CD4-positive, alpha-beta T cell treated with Interleukin-15 for 1 hour (primary cell): ENCODE measurements around the gene GLIS1.
A peak's percentile ranks its signal among the peaks of the same experiment; 100 is the strongest.

ENCODE experiments used
- DNase-seq: peaks from one replicate; pipeline ENCODE4 v3.0.0-alpha.2; 2020

GLIS1 gene

GRCh38 chr1:53542551-53542950 is 196.4 kb downstream of the GLIS1 start:
- DNase-seq, result peak; percentile 11

GRCh38 chr1:53541761-53542550 is 197.0 kb downstream of the GLIS1 start:
- DNase-seq, result peak; percentile 6

GRCh38 chr1:53541263-53541625 is 197.7 kb downstream of the GLIS1 start:
- no peak for DNase-seq

- no peak for DNase-seq
Measured at GRCh38 chr1:53540604-53541262, 198.2 kb downstream of the GLIS1 start.

GRCh38 chr1:53539711-53540603 is 199.0 kb downstream of the GLIS1 start:
- no peak for DNase-seq

GRCh38 chr1:53539226-53539625 is 199.7 kb downstream of the GLIS1 start:
- DNase-seq, result no peak

DNA sequence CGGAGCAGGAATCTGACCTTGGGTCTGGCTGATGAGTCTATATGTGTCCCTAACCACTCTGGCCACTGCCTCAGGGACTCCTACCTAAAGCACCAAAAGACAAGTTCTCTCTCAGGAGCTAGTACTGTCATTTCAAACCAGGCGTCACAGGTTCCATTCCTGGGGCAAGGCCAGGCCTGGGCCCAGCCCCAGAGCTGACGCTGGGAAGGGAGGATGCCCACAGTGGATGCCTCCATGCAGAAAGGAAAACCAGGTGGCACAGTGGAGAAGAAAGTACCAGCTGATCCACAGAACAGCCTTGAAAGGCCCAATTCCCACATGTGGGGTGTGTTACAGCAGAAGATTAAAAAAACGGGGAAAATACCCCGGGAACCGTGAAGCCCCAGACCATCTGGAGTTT is 202.4 kb downstream of the GLIS1 start:
- DNase-seq, result no peak

GRCh38 chr1:53535846-53536245 is 203.1 kb downstream of the GLIS1 start:
- DNase-seq, result no peak

- no peak for DNase-seq
Measured at GRCh38 chr1:53535226-53535625, 203.7 kb downstream of the GLIS1 start.

- DNase-seq, result no peak
Measured at GRCh38 chr1:53532912-53533311, 206.1 kb downstream of the GLIS1 start.

GRCh38 chr1:53532377-53532776 is 206.6 kb downstream of the GLIS1 start:
- DNase-seq, result no peak

GRCh38 chr1:53530550-53530949 is 208.4 kb downstream of the GLIS1 start:
- no peak for DNase-seq

GRCh38 chr1:53529555-53529954 is 209.4 kb downstream of the GLIS1 start:
- no peak for DNase-seq

GRCh38 chr1:53527368-53527767 is 211.6 kb downstream of the GLIS1 start:
- no peak for DNase-seq

DNA sequence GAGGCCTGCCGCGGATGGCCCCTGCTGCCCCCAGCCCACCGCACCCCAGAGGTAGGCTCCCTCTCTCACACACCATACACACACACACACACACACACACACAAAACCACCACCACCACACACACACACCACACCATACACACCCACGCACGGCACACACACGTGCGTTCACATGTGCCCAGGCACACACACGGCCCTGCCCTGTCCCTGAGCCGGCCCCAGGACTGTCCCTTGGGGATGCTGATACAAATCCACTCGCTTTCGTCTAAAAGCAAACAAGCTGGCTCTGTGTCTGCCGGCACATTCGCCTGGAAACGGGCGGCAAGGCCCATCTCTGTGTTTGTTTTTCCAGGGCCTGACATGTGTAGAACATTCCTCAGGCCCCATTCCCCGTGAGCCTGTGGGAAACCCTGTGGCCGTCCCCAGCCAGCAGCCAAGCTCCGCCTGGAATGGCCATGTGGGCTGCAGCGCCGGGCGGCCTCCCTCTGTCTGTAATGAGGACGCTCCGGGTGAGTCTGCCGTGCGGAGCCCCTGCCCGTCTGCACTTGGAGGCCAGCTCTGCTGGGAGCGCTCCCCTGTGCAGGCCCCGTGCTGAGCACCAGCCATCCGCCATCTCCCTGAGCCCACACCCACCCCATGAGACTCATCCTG is 212.4 kb downstream of the GLIS1 start:
- DNase-seq, result no peak

DNA sequence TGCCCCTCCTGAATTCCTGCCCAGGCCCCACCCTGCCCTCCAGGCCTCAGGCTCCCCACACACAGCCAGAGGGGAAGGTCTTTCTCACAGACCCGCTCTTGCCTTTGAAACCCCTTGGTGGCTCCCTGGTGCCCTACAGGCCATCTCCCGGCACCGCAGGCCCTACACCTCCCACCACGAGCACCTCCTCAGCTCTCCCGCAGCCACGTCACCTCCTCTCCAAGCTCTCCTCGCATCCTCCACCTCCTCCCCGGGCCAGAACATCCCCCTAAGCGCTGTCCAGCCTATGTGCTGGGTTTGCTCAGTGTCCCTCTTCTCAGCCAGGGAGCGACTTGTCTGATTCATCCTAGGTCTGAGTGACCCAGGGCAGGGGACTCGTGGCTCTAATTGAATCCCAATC is 213.4 kb downstream of the GLIS1 start:
- DNase-seq, result no peak

- DNase-seq, result no peak
Measured at GRCh38 chr1:53524428-53525375, 214.3 kb downstream of the GLIS1 start.

DNA sequence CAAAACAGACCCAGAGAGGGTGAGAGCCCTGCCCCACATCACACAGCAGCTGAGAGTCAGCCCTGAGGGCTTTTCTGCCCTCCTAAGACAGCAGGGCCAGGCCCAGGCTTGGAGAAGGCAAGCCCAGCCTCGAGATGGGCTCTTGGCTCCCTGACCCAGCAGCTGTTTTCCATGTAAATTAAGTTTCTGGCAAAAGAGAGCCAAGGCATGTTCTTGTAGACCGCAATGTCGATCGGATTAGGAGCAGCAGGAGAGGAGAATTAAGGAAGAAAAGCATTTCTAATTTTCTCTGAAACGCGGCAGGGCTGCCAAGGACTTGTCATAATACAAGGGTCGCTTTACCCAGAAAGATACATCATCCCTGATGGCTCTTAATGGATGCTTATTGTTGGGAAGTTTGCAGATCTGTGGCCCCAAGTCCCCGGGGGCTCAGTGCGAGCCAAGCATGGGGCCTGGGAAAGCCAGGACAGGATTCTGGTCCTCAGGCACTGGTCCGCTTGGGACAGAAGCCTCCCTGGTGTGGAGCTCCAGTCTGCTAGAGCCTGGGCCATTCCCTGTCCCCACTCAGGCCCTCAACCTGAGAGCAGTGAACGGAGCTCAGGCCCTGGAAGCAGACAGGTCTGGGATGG is 216.9 kb downstream of the GLIS1 start:
- DNase-seq, result no peak

GRCh38 chr1:53520481-53520880 is 218.5 kb downstream of the GLIS1 start:
- DNase-seq, result no peak

- no peak for DNase-seq
Measured at GRCh38 chr1:53519421-53519820, 219.5 kb downstream of the GLIS1 start.

- DNase-seq, result no peak
Measured at GRCh38 chr1:53518775-53519174, 220.2 kb downstream of the GLIS1 start.
